HG02840 (cell line): ENCODE measurements around the gene SEMA6B.

Source experiments
- ATAC-seq: cut with Tn5 transposase; IDR thresholded peaks from one replicate; pipeline ENCODE4 v1.9.1; 2021; ENCODE audit warnings: mild to moderate bottlenecking, moderate library complexity, moderate number of reproducible peaks; ENCODE audit not compliant: unreplicated experiment, low FRiP score

The SEMA6B gene

DNA sequence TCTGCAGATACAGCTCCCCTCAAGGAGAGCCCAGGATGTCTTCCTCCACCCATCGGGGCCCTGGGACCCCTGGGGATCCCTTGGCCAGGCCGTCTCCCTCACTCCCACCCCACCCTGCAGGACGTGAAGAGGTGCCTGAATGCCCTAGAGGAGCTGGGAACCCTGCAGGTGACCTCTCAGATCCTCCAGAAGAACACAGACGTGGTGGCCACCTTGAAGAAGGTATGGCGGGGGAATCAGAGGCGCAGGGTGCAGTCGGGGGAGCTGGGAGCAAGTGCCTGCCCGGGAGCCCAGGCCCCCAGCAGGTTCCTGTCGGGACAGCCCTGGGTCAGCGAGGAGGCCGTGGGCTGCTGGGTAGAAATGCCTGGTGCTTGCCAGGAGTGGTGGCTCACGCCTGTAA is 60.8 kb downstream of the SEMA6B start:
- no peak for ATAC-seq

- ATAC-seq = no peak
These were observed 61.6 kb downstream of the SEMA6B start for GRCh38 chr19:4497770-4498389.

- no peak for ATAC-seq
These were observed 63.2 kb downstream of the SEMA6B start for GRCh38 chr19:4496304-4496703.

GRCh38 chr19:4495471-4495870 is 64.0 kb downstream of the SEMA6B start:
- ATAC-seq = no peak

GRCh38 chr19:4494691-4495064 is 64.8 kb downstream of the SEMA6B start:
- ATAC-seq = no peak

DNA sequence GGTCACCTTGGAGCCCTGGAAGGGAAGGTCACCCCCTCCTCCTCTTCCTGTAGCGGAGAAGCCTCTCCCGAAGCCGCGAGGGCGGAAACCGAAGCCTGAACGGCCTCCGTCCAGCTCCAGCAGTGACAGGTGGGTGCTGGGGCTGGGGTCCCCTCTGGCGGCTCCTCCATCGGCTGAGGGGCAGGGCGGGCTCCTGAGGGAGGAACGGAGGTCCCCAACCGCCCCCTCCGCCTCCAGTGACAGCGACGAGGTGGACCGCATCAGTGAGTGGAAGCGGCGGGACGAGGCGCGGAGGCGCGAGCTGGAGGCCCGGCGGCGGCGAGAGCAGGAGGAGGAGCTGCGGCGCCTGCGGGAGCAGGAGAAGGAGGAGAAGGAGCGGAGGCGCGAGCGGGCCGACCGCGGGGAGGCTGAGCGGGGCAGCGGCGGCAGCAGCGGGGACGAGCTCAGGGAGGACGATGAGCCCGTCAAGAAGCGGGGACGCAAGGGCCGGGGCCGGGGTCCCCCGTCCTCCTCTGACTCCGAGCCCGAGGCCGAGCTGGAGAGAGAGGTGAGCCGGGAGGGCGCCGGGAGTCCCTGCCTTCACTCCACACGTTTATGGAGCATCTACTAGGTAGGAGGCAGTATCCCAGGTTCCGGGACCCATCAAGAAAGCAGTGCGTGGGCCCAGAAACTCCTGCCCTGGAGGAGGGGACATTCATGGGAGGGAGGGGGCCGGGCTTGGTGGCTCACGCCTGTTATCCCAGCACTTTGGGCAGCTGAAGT is 65.4 kb downstream of the SEMA6B start:
- ATAC-seq = no peak

- ATAC-seq = no peak
These were observed 66.2 kb downstream of the SEMA6B start for GRCh38 chr19:4493104-4493928.
